Renal pelvis (tissue), 4 donors: ENCODE measurements around the gene BMF. TPM values are rescaled to one million over a fixed set of nuclear protein-coding genes. Genes with fewer than 3 reads are reported as not detected.
"Not testable (repeated sequence)": the region's sequence is repeated elsewhere in the genome, so short reads cannot be mapped to it uniquely, and the experiment has no call there.

Source experiments
- DNase-seq: peaks from one replicate; pipeline ENCODE4 v3.0.0-alpha.2; 2013
- polyA plus RNA-seq, 3 donors: library from polyadenylated mRNA; unstranded; fragments of 120-200 nt; gene quantifications; one replicate each; pipeline ENCODE4 v1.2.1, GENCODE V29; 2013; ENCODE audit not compliant: insufficient read length in 3 of 3

Gene BMF
- polyA plus RNA-seq, 3 donors, result 41.3 to 49.9 (median 45.7) TPM

DNA sequence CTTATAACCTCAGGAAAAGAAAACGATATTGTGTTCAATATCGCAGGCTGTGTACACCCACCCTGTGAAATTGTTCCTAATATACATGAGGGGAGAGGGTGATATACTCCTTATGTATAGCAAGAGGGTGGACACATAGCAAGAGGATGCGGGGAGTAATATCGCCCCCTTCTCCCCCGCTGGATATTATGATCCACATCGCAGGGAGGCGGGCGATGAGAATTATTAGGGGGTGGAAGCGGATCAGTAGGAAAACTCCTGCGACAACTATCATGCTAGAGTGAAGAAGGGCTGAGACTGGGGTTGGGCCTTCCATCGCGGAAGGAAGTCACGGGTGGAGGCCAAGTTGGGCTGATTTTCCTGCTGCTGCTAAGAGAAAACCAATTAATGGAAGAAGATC is 24.9 kb upstream of the BMF start:
- no peak for DNase-seq

DNA sequence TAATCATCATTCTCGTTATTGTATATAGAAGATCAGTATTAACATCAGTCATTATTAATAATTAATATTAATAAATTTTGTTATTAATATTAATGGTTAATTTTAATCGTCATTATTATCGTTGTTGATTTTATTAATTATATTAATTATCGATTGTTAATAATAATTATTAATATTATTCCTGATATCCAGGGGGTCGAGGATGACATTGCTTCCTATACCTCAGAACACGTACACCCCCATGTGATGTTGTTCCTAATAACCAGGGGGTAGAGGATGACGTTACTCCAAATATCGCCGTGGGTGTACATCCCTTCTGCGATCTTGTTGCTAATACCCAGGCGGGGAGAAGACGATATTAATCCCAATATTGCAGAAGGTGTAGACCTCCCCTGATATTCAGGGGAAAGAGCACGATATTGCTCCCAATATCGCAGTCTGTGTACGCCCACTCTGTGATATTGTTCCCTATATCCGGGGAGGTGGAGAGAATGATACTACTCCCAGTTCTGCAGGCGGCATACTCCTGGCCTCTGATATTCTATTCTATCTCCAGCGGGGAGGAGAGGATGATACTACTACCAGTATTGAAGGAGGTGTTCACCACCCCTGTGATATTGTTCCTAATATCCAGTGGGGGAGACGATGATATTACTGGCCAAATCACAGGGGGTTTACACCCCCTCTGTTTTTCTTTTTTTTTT is 22.3 kb upstream of the BMF start:
- DNase-seq, result no peak

DNA sequence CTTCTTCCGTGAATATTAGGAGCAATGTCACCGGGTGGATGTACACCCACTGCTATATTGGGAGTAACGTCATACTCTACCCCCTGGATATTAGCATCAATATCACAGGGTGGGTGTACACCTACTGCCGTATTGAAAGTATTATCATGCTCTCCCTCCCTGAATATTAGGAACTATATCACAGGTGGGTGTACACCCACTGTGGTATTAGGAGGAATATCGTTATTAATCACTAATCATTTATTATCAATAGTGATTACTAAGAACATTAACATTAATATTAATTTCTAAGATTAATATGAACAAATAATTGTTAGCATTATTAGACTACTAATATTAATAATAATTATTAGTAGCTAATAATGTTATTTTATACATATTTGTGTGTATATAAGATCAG is 21.4 kb upstream of the BMF start:
- DNase-seq, result no peak

DNA sequence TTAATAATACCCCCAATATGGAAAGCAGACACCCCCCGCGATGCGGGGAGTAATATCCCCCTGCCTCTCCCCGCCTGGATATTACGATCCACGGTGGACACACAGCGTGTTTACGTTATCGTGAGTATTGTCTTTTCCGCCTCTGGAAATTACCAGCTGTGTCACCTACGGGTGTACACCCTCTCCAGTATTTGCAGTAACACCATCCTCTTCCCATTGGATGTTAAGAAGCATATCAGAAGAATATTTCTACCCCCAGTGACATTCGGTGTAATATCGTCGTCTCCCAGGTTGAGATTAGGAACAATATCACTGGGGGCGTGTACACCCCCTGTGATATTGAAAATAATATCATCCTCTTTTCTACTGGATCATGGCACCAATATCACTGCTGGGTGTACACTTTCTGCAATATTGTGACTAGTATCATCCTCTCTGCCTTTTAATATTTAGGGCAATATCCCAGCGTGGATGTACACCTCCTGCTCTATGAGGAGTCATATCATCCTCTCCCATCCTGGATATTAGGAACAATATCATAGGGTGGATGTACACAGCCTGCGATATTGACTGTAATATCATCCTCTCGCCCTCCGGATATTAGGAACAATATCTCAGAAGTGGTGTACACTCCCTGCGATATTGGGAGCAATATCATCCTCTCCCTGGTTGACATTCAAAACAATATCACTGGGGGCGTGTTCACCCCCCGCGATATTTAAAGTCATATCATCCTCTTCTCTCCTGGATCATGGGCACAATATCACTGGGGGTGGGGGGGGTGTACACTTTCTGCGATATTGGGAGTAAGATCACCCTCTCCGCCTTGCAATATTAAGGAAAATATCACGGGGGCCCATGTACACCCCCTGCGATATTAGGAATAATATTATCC is 20.3 kb upstream of the BMF start:
- DNase-seq, result no peak

DNA sequence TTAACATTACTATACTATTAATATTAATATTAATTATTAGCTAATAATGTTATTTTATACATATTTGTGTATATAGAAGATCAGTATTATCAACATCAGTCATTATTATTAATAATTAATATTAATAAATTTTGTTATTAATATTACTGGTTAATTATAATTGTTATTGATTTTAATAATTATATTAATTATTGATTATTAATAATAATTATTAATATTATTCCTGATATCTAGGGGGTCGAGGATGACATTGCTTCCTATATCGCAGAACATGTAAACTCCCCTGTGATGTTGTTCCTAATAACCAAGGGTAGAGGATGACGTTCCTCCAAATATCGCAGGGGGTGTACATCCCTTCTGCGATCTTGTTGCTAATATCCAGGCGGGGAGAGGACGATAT is 17.3 kb upstream of the BMF start:
- no peak for DNase-seq

DNA sequence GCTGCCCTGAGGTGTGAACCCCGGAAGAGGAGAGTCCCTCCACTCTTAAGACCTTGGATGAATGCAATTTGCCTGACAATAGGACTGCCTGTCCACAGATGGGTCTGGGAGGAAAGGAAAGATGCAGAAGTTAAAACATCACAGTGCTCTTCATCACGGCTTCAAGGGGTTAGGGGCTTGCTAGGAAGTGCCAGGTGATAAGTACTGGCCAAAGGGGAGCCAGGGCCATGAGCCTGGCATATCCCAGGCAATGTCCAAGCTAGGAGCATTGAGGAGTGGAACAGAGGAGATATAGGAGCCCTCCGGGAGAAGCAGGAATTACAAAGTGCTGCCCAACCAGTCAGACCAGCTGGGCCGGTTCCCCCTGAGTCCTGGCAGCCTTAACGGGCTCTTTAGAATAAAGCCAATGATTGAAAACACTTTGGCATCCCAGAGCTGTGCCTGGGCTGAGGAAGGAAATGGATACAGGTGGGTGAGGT is 16.2 kb upstream of the BMF start:
- DNase-seq, result not testable (repeated sequence)

DNA sequence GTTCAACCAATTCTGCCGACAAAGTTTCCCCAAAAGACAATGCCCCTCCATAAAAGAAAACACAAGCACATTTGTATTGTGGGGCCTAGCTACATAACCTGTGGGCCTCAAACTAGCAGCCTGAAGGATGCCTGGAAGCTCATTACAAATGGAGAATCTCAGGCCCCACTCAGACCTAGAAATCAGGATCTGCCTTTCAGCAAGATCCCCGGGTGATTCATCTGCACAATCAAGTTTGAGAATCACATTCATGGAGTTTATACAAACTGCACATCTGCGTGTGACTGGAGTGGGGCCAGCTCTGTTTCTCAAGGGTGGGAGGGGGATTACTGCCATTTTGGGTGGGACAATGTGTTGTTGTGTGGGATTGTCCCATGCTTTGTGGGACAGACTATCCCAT is 15.7 kb upstream of the BMF start:
- DNase-seq, result not testable (repeated sequence)

DNA sequence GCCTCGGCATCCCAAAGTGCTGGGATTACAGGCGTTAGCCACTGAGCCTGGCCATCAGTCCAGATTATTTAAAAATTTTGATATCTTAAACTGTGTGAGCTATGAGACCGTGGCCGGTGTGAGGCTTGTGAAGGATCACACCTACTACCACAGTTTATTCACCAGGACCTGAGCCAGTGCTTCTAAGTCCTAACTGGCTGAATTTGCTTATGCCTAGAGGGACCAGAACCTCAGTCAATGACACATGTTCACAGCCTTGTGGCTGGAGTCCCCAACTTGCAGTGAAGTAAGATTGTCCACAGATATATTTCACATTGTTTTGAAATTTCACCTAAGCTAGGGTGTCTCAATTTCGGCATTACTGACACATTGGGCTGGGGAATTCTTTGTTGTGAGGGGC is 15.2 kb upstream of the BMF start:
- DNase-seq, result not testable (repeated sequence)

DNA sequence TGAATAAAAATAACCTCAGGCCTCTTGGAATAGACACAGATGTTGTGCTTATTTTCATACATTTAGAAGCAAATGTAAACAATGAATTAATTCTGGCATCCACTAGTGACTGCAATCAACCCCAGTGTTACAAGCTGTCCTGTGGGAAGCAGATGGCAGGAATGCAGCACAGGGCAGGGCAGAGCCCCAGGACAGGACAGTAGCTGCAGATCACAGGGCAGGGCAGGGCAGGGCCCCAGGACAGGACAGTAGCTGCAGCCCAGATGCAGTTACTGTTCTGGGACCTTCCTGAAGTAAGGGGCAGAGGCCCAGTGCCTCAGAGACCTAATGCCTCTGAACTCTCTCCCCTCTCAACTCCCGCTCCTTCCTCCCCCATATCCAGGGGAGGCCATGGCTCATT is 14.3 kb upstream of the BMF start:
- not testable (repeated sequence) for DNase-seq

DNA sequence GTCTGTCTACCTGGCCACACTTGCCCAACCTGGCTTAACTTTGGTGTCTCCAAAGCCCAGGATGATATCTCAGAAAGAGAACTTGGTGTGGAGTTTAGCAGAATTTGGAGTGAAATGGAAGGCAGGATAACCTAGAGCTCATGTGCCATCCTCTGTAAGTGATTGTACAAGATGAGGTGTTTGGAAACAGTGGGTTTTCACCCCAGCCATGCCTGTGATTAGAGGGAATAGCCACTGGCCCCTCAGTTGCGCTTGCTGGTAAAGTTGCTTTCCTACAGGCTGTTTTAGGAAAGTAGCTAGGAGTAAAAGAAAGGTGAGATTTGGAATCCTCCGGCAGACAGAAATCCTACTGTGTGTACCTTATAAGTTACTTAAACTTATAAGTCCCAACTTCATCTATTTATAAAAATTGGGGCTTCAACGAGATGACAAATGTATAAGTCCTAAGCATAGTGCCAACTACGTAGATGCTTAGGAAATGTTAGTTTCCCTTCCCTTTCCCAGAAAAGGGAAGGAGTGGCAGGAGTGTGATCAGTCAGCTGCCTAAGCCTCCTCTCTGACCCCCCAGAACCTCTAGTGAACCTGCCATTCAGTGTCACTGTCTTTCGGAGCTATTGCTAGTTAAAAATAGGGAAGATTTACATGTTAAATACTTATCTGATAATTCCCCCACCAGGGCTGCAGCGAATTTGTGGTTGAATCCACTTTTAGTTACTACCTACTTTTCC is 13.4 kb upstream of the BMF start:
- DNase-seq, result no peak

DNA sequence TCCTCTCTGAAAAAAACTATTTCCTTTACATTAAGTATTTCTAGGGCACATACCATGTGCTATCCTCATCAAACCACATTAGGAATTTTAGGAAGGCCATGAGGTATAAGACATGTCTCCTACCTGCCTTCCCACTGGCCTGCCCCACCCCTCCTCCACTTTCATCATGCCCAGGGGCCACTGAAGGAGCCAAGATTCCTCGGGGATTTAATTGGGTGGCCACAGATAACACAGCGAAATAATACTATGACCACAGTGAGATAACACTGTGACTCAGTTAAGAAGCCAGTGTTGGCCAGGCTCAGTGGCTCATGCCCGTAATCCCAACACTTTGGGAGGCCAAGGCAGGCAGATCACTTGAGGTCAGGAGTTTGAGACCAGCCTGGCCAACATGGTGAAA is 9.8 kb upstream of the BMF start:
- no peak for DNase-seq

DNA sequence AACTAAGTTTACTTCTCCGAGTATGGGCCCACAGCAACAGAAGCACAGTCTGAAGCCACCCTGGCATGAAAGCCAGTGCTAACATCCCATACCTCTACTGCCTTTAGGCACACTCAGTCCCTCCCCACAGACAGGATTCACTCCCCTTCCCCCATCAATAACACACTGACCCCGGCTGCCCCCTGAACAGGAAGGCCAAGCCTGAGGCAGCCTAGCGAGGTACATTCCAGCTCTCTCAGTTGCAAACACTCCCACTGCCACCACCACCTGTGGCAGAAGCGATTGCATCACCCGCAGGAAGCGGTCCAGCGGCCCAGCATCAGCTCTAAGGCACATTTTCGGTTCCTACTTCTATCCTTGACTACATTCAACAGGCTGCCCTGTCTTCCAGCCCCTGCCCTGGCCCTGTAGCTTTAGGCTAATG is 7.0 kb upstream of the BMF start:
- DNase-seq, result no peak

DNA sequence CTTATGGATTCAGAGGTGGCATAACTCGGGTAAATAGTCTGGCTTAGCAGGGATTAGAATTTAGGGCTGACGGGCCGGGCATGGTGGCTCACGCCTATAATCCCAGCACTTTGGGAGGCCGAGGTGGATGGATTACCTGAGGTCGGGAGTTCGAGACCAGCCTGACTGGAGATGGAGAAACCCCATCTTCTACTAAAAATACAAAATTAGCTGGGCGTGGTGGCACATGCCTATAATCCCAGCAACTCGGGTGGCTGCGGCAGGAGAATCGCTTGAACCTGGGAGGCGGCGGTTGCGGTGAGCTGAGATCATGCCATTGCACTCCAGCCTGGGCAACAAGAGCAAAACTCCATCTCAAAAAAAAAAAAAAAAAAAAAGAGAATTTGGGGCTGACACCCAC is 6.4 kb upstream of the BMF start:
- DNase-seq, result not testable (repeated sequence)

DNA sequence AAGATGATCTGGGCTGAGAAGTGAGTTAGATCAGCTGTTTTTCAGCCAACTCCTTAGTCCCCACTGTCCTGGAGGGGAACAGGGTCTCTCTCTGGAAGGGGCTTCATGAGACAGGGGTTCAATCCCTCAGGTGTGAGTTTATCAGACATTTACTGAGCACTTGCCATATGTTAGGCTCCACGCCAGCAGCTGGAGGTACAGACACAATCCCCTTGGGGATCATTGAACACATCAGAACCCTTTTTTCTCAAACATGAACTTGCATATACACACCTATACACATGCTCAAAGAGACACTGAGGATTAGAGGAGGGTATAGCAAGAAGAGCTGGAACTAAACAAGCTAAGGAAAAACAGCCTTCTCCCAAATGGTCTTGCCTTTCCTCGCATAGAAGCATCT is 5.5 kb upstream of the BMF start:
- no peak for DNase-seq

DNA sequence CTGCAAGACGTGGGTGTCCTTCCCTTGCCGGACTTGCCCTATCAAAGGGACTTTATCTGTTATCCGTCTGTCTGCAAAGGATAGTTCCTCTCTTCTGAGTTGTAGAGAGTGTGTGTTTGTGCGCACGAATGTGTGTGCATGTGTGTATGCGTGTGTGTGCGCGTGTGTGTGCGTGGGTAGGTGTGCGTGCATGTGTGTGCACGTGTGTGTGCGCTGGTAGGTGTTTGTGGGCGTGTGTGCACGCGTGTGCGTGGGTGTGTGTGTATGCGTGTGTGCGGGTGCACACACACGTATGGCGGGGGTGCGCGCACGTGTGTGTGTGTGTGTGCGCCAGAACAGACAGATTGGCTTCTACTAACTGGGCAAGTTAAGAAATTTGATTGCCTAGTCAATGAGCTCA is 4.1 kb upstream of the BMF start:
- no peak for DNase-seq

DNA sequence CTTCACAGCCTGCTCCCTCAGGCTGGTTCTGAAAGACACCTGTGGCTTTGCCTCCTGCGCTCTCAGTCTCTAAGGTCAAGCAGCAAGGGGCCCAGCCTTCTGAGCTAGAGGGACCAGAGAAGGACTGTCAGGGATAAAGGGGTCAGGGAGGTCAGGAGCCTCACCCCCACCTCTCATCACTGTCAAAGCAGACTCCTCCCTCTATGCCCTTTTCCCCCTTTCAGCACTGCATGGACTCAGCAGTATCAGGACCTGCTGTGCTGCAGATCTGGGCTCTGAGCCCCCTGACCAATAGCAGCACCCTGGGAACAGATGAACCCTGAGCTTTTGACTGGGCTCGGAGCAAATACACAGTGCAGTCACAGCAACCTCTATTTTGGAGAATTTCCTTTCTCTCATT is 3.2 kb upstream of the BMF start:
- DNase-seq, result no peak

DNA sequence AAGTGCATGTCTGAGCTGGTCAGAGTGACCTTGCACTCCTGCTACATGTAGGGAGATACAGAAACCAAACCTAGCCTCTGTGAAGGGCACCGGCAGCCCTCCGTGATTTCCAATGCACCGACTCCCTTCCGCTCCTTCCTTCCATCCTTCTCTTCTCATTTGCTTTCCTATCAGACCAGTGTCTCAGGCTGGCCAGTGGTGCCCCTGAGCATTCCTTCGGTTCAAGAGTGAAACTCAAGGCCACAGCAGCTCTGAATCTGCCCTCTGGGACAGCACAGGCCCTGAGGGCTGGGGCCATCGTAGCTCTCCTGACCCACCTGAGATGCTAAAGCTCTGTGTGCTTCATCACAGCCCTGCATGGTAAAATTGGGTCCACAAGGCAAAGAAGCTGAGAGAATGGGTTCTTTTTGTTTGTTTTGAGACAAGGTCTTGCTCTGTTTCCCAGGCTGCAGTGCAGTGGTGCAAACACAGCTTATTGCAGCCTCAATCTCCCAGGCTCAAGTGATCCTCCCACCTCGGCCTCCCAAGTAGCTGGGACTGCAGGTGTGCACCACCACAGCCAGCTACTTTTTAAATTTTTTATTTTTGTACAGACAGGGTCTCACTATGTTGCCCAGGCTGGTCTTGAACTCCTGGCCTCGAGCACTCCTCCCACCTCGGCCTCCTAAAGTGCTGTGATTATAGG is 2.3 kb upstream of the BMF start:
- no peak for DNase-seq

DNA sequence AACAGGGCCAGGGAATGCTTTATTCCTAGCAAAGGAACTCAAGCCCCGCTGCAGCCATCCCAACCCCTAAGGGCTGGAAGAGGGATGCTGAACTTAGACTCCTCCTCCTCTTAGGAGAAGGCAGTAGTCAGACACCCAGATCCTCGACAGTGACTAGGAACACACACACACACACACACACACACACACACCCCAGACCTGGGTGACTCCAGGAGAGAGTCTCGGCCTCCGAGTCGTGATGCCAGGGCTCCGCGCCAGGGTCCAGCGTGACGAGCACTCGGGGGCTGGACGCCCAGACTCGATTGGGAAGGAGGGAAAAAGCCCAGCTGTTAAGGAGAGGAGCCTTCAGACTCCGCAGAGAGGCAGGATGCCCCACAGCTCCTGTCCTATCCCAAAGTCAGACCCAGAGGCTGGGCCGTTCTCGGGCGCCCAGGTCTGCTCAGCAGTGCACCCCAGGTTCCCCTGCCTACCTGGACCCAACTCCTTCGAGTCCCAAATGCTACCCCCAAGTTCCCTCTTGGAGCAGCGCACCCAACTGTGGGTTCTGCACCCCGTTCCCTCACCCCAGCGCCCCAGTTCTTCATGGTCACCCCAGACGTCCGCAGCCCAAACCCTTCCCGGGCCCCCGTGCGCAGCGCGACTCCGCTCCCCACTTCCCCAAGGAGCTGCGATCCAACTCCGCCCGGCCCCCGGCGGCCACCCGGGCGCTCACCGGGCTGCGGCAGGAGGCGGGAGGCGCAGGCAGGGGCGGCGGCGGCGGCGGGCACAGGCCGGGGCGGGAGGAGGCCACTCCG is 421 bp downstream of the BMF start:
- no peak for DNase-seq

DNA sequence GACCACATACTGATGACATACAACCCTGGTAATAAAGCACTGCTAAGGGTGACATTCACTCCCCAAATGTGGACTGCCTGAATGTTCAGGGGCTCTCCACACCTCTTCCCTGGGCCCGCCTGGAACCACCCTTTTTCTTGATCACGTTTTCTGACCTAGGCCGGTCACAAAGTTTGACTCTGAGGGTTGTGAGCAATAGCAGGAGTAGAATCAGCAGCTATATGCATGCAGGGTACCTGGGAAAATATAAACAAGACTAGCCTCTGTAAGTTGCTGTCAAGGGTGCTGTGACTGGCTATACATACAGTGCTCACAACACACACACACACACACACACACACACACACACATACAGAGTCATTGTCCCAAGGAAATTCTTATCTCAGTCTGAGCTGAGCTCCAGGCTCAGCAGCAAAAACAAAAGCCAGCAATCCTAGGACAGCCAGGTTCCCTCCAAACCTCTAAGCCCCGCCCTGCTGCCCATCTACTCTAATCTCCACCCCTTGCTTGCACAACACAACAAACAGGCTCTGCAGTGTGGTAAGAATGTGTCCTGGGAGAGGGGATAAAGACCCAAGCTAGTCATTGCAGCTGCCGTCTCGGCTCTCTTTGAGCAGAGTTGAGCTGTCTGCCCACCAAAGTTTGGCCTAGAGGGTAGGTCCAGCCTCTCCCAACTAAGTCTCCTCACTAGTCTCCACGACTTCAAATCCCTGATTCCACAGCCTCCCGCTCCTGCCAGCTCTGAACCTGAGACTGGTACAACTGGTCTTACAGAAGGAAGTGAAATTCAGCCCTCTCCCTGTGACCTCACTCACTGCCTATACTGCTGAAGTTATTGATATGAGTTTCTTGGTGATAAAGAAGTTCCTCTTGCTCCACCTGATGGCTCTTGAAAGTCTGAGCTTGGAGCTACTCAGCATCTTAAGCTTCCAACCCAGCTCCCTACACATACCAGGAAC is 2.2 kb downstream of the BMF start:
- DNase-seq, result no peak
